ENCODE results near the gene PCIF1.

The PCIF1 gene

GRCh38 chr20:45934586-45935415 is at the start of gene PCIF1:
Gene PCIF1, plus strand, starts transcription at chr20:45934683. Its CDS starts 4,317 bp downstream, at chr20:45939000.
- peak within 1 kb of the TSS; percentile 99 for H3K27ac Mint-ChIP-seq
- H3K4me3 Mint-ChIP-seq, result peak within 1 kb of the TSS; percentile 98
- H3K4me1 Mint-ChIP-seq (ENCODE audit: low read depth), result peaks cover 34% of the 10 kb centered on the region
- peaks cover 21% of the 10 kb centered on the region for H3K36me3 Mint-ChIP-seq (ENCODE audit: low read depth)
- no peaks in the 10 kb centered on the region for H3K27me3 Mint-ChIP-seq
- no peaks in the 10 kb centered on the region for H3K9me3 Mint-ChIP-seq

DNA sequence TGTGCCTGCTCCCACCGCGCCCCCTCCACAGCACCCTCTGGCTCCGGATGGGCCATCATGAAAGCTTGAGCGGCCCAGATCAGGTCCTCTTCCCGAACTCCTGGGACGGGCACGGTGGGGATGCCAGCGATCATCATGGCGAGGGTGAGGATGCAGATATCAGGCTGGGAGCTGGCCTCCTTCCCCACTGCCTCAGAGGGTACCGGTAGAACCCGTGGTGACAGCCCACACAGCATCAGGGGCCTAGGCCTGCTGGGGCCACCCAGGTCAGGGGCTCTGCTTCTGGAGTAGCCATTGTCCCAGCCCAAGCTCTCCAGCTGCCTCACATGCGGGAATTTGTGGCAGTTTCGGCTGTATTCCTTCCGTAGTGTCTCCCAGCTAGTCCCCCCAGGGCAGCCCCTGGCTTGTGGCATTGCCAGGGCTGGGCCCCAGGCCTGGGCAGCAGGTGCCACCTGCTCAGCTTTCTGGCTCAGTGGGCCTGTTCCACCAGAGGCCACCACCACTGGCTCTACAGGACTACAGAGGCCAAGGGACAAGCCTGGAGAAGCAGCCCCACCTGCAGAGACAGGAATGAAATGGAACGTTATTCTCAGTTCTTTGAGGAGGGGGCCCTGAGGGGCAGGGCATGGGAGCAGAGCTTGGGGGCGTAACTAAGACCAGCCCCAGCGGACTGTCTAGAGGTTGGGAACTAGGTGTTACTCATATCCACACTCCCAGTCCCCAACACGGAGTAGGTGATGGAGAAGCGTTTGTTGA is 47.7 kb upstream of the PCIF1 start:
- Mint-ChIP-seq H3K36me3 (ENCODE audit: low read depth) (peaks cover 26% of the 10 kb centered on the region), H3K27ac (peak overlapping the region; percentile 55), H3K4me3 (no peak overlapping the region), H3K4me1 (ENCODE audit: low read depth) (peaks cover 52% of the 10 kb centered on the region), H3K9me3 (no peaks in the 10 kb centered on the region), H3K27me3 (no peaks in the 10 kb centered on the region)

DNA sequence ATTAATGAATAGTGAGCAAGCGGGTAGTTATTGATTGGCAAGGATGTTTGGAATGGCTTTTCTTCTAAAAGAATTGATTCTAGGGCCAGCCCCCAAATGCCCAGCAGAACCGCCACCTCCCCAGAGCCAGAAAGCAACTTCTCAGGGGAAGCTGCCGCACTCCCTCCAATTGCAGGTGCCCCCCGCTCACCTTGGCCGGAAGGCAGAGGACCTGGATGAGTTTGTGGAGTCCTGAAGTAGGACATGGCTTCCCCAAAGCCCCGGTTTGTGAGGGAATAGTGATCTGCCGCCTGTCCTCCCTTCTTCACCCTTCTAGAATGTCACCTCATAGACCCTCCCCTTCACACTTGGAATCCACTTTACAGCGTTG is 47.2 kb upstream of the PCIF1 start, which contains the start of gene SPATA25:
Gene SPATA25 (minus strand): TSS at position 277 of the 370 bp plus-strand sequence. CDS start 32 bp downstream, at position 245.
- Mint-ChIP-seq H3K9me3 (no peaks in the 10 kb centered on the region), H3K4me1 (ENCODE audit: low read depth) (peaks cover 53% of the 10 kb centered on the region), H3K4me3 (no peak within 1 kb of the TSS), H3K36me3 (ENCODE audit: low read depth) (peaks cover 22% of the 10 kb centered on the region), H3K27me3 (no peaks in the 10 kb centered on the region), H3K27ac (peak within 1 kb of the TSS; percentile 55)

- Mint-ChIP-seq H3K9me3 (no peaks in the 10 kb centered on the region), H3K27me3 (no peaks in the 10 kb centered on the region), H3K4me3 (no peak overlapping the region), H3K4me1 (ENCODE audit: low read depth) (peaks cover 50% of the 10 kb centered on the region), H3K27ac (no peak overlapping the region), H3K36me3 (ENCODE audit: low read depth) (peaks cover 10% of the 10 kb centered on the region)
These were observed 45.8 kb upstream of the PCIF1 start for GRCh38 chr20:45888681-45889080.

GRCh38 chr20:45890077-45890984 is 44.2 kb upstream of the PCIF1 start:
- no peaks in the 10 kb centered on the region for H3K9me3 Mint-ChIP-seq
- H3K36me3 Mint-ChIP-seq (ENCODE audit: low read depth), result peaks cover 11% of the 10 kb centered on the region
- H3K27ac Mint-ChIP-seq, result peak overlapping the region; percentile 86
- peak overlapping the region; percentile 89 for H3K4me3 Mint-ChIP-seq
- peaks cover 47% of the 10 kb centered on the region for H3K4me1 Mint-ChIP-seq (ENCODE audit: low read depth)
- no peaks in the 10 kb centered on the region for H3K27me3 Mint-ChIP-seq

- peaks cover 39% of the 10 kb centered on the region for H3K4me1 Mint-ChIP-seq (ENCODE audit: low read depth)
These were observed 43.2 kb upstream of the PCIF1 start, which contains the start of the genes CTSA and NEURL2 for GRCh38 chr20:45890985-45891983. Gene CTSA, plus strand, starts transcription at chr20:45891335. Its CDS starts 234 bp downstream, at chr20:45891569. Gene NEURL2, minus strand, starts transcription at chr20:45891208. Its CDS starts 217 bp downstream, at chr20:45890991.

GRCh38 chr20:45892049-45892825 is 42.2 kb upstream of the PCIF1 start:
- Mint-ChIP-seq H3K4me1 (ENCODE audit: low read depth) (peaks cover 36% of the 10 kb centered on the region), H3K27me3 (no peaks in the 10 kb centered on the region), H3K27ac (peak overlapping the region; percentile 79), H3K36me3 (ENCODE audit: low read depth) (peaks cover 13% of the 10 kb centered on the region), H3K4me3 (peak overlapping the region; percentile 89), H3K9me3 (no peaks in the 10 kb centered on the region)

More at GRCh38 chr20:45890985-45891983, 43.2 kb upstream of the PCIF1 start, which contains the start of the genes CTSA and NEURL2:
- Mint-ChIP-seq H3K27ac (peak within 1 kb of the TSS; percentile 94), H3K36me3 (ENCODE audit: low read depth) (peaks cover 8% of the 10 kb centered on the region), H3K27me3 (no peaks in the 10 kb centered on the region), H3K9me3 (no peaks in the 10 kb centered on the region), H3K4me3 (peak within 1 kb of the TSS; percentile 89)

- Mint-ChIP-seq H3K9me3 (no peaks in the 10 kb centered on the region), H3K27ac (peak overlapping the region; percentile 79), H3K4me3 (peak overlapping the region; percentile 89), H3K4me1 (ENCODE audit: low read depth) (peaks cover 36% of the 10 kb centered on the region), H3K27me3 (no peaks in the 10 kb centered on the region), H3K36me3 (ENCODE audit: low read depth) (peaks cover 14% of the 10 kb centered on the region)
These were observed 41.5 kb upstream of the PCIF1 start for GRCh38 chr20:45892828-45893500.

DNA sequence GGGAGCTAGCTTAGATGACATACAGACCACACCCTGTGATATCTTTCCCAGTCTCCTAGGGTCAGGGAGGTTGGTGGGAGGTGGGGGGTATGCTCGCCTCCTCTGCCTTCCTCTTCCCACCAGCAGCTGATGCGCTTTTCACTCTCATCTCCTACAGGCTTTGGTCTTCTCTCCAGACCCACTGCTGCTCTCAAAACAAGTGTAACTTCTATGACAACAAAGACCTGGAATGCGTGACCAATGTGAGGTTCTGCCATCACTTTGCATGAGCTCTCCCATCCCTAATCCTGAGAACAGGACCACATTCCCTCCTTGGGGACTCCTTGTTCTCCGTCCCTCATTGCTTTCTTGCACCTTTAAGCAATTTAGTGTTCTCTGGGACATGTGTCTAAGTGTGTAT is 40.7 kb upstream of the PCIF1 start:
- no peaks in the 10 kb centered on the region for H3K9me3 Mint-ChIP-seq
- peaks cover 18% of the 10 kb centered on the region for H3K36me3 Mint-ChIP-seq (ENCODE audit: low read depth)
- H3K27ac Mint-ChIP-seq, result peak overlapping the region; percentile 5
- no peaks in the 10 kb centered on the region for H3K27me3 Mint-ChIP-seq
- H3K4me1 Mint-ChIP-seq (ENCODE audit: low read depth), result peaks cover 36% of the 10 kb centered on the region
- H3K4me3 Mint-ChIP-seq, result peak overlapping the region; percentile 28

DNA sequence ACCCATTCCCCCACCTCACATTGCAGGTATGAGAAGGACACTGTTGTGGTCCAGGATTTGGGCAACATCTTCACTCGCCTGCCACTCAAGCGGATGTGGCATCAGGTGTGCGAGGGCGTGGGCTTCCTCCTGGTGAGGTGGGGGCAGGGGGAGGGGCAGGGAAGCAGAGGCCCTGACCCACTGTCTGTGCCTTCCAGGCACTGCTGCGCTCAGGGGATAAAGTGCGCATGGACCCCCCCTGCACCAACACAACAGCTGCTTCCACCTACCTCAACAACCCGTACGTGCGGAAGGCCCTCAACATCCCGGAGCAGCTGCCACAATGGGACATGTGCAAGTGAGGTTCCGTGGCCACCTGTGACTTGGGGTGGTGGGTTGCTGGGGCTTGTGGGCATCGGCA is 39.7 kb upstream of the PCIF1 start:
- Mint-ChIP-seq H3K9me3 (no peaks in the 10 kb centered on the region), H3K4me1 (ENCODE audit: low read depth) (peaks cover 32% of the 10 kb centered on the region), H3K27ac (no peak overlapping the region), H3K36me3 (ENCODE audit: low read depth) (peaks cover 22% of the 10 kb centered on the region), H3K4me3 (no peak overlapping the region), H3K27me3 (no peaks in the 10 kb centered on the region)

DNA sequence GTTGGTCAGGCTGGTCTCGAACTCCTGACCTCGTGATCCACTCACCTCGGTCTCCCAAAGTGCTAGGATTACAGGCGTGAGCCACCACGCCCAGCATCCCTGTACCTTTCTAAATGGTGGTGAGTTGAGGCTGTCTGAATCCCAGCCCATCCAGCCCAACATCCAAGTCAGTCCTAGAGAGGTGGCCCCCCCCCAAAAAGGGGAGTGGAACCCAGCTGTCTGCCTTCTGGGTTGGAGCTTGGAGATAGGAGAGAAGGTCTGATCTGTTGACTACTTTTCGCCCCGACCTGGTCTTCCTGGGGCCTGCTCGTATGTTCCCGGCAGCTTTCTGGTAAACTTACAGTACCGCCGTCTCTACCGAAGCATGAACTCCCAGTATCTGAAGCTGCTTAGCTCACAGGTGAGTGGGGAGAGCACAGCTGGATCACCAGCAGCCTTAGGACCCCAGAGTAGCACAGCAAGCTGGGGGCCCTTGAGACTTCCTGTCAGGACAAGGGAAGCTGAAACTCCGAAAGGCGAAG is 37.8 kb upstream of the PCIF1 start:
- H3K4me3 Mint-ChIP-seq, result no peak overlapping the region
- H3K4me1 Mint-ChIP-seq (ENCODE audit: low read depth), result peaks cover 26% of the 10 kb centered on the region
- no peaks in the 10 kb centered on the region for H3K27me3 Mint-ChIP-seq
- no peaks in the 10 kb centered on the region for H3K9me3 Mint-ChIP-seq
- no peak overlapping the region for H3K27ac Mint-ChIP-seq
- H3K36me3 Mint-ChIP-seq (ENCODE audit: low read depth), result peaks cover 22% of the 10 kb centered on the region

DNA sequence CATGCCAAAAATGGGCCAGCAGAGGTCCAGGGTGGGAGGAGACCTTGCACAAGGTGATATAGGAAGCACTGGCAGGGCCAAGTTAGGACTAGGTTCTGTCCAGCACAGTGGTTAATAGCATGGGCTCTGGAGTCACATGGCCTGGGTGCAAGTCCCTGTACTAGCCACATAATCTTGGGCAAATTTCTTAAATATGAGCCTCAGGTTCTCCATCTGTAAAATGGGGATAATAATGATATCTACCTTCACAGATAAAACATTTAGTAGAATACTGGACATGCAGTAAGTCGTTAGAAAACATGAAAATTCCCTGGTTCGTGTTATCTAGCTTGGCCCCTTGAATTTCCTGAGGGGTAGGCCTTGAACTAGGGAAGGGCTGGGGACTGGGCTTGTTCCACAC is 37.2 kb upstream of the PCIF1 start:
- no peaks in the 10 kb centered on the region for H3K9me3 Mint-ChIP-seq
- peaks cover 21% of the 10 kb centered on the region for H3K4me1 Mint-ChIP-seq (ENCODE audit: low read depth)
- peaks cover 22% of the 10 kb centered on the region for H3K36me3 Mint-ChIP-seq (ENCODE audit: low read depth)
- no peak overlapping the region for H3K27ac Mint-ChIP-seq
- no peaks in the 10 kb centered on the region for H3K27me3 Mint-ChIP-seq
- H3K4me3 Mint-ChIP-seq, result no peak overlapping the region

Data from stimulated activated naive CD8-positive, alpha-beta T cell treated with anti-CD3 and anti-CD28 coated beads, Interleukin-15, Interleukin-2, amounts not matched to agents 100 ng/mL and 50 ng/mL, for 24 hours (primary cell).